ENCODE data around the gene SF3A1.

- TF ChIP-seq POLR2AphosphoS5 (IDR thresholded peaks at IDR 0.05; ENCODE audit: low read depth, low read length) (no peak), POLR2A (IDR thresholded peaks at IDR 0.05; ENCODE audit: low read depth, low read length) (no peak), TAF1 (IDR thresholded peaks at IDR 0.05; ENCODE audit: borderline replicate concordance, low read depth, low read length) (no peak)
Observed at GRCh38 chr22:30402028-30402765, 45.5 kb upstream of the SF3A1 start.

Data from GM12892 (cell line).